SK-N-SH (cell line): ENCODE data around the gene AFF1.

Source experiments
- CHD2 ChIP-seq: fragments of 150-350 bp; IDR thresholded peaks from 2 replicates; pipeline ENCODE4 v1.6.1; 2018; ENCODE audit warnings: low read length; ENCODE audit not compliant: partially characterized antibody
- CTCF ChIP-seq: fragments of 200-600 bp; sonication (generic); IDR thresholded peaks from 2 replicates; pipeline ENCODE4 v1.6.1; 2017; ENCODE audit warnings: antibody characterized with exemption, mild to moderate bottlenecking, moderate library complexity
- EP300 ChIP-seq, 2 experiments: IDR thresholded peaks; 2 replicates each; pipeline versions ENCODE4 v1.4.0 to v1.6.1; 2012; ENCODE audit warnings: borderline replicate concordance in 1 of 2, low read depth in 1 of 2, low read length in 1 of 2
- EZH2phosphoT487 ChIP-seq: fragments of 200-600 bp; sonication (generic); IDR thresholded peaks from 2 replicates; pipeline ENCODE4 v1.6.1; 2017; ENCODE audit warnings: low read depth, mixed run types, mild to moderate bottlenecking, antibody characterized with exemption, moderate library complexity, borderline replicate concordance
- GABPA ChIP-seq: IDR thresholded peaks from 2 replicates; pipeline ENCODE4 v1.4.0; 2012; ENCODE audit warnings: low read depth, mild to moderate bottlenecking
- IRF3 ChIP-seq: fragments of 150-350 bp; IDR thresholded peaks from 2 replicates; pipeline ENCODE4 v1.6.1; 2016; ENCODE audit warnings: mild to moderate bottlenecking, low read depth, low read length
- RAD21 ChIP-seq: IDR thresholded peaks from 2 replicates; pipeline ENCODE4 v1.6.1; 2012; ENCODE audit warnings: mild to moderate bottlenecking, low read length
- REST ChIP-seq: IDR thresholded peaks from 2 replicates; pipeline ENCODE4 v1.6.1; 2012; ENCODE audit warnings: mild to moderate bottlenecking, low read depth, low read length, moderate library complexity
- TAF1 ChIP-seq: IDR thresholded peaks from 2 replicates; pipeline ENCODE4 v1.6.1; 2012; ENCODE audit warnings: low read depth, mild to moderate bottlenecking, low read length, moderate library complexity, borderline replicate concordance
- USF1 ChIP-seq: IDR thresholded peaks from 2 replicates; pipeline ENCODE4 v1.4.0; 2012; ENCODE audit warnings: low read depth, borderline replicate concordance
- ZBTB33 ChIP-seq: IDR thresholded peaks from 2 replicates; pipeline ENCODE4 v1.4.0; 2012; ENCODE audit warnings: low read depth, borderline replicate concordance
- TF ChIP-seq, protein P1 (sequence below): IDR thresholded peaks from 2 replicates; pipeline ENCODE4 v1.4.0; 2012; ENCODE audit warnings: low read depth

- TF ChIP-seq EP300 (IDR thresholded peaks at IDR 0.05; ENCODE audit: borderline replicate concordance in 1 of 2, low read depth in 1 of 2, low read length in 1 of 2) (no peak), CTCF (no peak), EZH2phosphoT487 (no peak), RAD21 (no peak), IRF3 (no peak), ZBTB33 (no peak), TAF1 (no peak), GABPA (no peak), REST (no peak), CHD2 (no peak), USF1 (no peak)
- TF ChIP-seq, protein P1, sequence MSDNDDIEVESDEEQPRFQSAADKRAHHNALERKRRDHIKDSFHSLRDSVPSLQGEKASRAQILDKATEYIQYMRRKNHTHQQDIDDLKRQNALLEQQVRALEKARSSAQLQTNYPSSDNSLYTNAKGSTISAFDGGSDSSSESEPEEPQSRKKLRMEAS = no peak
Measured at GRCh38 chr4:87002682-87003043, 67.9 kb downstream of the AFF1 start.
